HG03575 (cell line): ENCODE data around the gene SLC35F1.

ENCODE experiments used
- ATAC-seq: cut with Tn5 transposase; IDR thresholded peaks from one replicate; pipeline ENCODE4 v1.9.1; 2021; ENCODE audit not compliant: unreplicated experiment, insufficient number of reproducible peaks, low FRiP score; ENCODE audit errors: extremely low read depth

The SLC35F1 gene

DNA sequence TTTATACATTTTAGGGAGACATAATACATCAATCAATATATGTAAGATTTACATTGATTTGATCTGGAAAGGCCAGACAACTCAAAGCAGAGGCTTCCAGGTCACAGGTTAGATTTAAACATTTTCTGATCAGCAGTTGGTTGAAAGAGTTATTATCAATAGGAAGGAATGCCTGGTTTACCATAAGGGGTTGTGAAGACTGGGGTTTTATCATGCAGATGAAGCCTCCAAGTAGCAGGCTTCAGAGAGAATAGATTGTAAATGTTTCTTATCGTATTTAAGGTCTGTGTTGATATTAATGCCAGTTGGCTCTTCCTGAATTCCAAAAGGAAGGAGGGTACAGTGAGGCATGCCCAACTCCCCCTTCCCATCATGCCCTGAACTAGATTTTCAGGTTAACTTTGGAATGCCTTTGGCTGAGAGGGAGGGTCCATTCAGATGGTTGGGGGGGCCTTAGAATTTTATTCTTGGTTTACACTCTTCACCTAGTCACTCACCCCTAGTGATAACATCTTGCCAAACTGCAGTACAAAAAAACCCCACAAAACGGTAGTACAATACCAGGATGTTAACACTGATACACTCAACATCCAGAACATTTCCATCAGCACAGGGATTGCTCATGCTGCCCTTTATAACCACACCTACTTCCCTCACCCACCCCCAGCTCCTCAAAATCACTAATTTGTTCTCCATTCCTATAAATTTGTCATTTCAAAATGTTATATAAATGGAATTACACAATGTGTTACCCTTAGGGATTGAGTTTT, 381.5 kb downstream of the SLC35F1 start:
- no peak for ATAC-seq

DNA sequence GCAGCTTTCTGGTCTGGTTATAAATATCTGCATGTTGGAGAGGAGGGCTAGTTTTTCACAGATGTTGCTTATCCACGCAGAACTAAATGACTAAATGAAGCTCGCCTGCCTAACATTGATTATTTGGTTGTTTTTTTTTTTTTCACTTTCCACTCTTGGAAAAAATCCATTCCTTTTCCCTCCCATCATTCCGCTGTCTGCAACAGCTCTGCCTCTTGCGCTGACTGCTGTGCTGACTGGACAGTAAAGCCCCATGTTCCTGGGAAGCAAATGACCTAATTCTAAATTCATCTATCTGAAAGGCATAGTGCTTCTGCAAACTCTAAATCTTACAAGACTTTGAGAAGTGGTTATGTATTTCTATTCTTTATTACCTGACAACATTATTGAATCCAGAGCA, 385.5 kb downstream of the SLC35F1 start:
- ATAC-seq, result no peak

DNA sequence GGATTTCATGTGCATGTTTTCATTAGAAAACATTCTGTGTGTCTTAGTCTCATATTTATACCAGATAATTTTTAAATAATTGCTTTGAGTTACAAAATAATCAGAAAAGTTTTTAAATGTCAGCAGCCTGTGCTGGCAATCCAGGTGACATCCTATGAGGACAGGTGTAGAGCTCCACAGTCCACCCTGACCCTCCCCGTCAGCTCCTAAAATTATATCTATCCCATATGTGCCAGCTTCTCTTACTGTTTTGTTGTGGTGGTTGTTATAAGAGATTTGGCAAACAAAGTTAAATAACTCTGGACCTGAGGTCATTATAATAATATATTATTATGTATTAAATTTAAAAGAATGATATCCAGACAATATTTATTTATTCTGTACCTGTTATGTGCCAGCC, 387.8 kb downstream of the SLC35F1 start:
- ATAC-seq, result no peak

DNA sequence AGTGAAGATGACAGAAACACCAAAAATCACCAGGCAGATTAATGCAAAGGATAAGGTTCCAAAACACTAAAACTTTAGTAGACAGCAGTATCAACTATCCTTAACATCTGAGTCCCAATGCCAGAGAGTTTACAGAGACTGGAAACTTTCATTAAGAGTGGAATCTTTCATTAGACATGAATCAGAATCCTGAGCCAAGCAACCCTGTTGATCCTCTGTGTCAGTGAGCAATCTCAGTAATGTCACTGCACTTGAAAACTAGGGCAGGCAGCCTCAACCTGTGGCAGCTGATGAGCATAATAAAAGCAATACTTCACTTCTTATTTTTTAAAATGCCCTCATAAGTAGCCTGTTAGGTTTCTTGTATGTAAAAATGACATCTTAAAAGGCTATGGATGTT, 388.3 kb downstream of the SLC35F1 start:
- ATAC-seq, result no peak

DNA sequence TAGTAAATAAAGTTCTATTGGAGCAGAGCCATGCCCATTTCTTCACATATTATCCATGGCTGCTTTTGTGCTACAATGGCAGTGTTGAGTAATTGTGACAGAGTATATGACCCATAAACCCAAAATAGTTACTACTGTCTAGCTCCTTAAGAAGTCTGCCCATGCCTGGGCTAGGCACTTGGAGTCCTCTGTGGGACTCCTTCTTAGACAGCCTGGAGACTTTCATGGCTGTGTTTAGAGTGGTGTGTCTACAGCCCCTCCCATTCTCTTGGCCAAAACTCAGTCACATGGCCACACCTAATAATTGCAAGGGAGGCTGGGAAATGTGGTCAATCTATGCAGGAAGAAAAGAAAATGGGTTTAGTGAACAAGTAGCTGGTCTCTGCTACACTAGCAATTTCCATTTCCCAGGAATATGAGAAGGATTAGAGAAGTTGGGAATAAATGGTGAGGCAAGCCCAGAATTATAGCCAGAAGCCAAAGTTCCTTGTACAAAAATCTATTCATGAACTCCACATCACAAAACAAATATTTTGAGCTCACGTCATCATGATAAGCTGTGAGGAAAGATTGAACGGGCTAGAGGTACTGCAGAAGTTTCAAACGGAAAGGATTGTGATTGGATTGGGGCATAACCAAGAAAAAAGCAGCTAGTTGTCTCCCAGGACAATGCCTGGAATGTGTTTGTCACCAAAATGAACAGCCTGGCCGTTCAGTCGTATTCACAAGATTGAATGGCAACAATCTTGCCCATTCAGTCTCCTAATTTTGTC, 389.3 kb downstream of the SLC35F1 start:
- ATAC-seq, result no peak

DNA sequence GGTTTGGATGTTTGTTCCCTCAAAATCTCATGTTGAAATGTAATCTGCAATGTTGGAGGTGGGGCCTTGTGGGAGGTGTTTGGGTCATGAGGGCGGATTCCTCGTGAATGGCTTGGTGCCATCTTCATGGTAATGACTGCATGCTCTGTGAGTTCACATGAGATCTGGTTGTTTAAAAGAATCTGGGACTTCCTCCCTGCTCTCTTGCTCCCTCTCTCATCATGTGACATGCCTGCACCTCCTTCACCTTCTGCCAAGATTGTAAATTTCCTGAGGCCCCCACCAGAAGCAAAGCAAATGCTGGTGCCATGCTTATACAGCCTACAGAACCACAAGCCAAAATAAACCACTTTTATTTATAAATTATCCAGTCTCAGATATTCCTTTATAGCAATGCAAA, 390.8 kb downstream of the SLC35F1 start:
- ATAC-seq, result no peak

DNA sequence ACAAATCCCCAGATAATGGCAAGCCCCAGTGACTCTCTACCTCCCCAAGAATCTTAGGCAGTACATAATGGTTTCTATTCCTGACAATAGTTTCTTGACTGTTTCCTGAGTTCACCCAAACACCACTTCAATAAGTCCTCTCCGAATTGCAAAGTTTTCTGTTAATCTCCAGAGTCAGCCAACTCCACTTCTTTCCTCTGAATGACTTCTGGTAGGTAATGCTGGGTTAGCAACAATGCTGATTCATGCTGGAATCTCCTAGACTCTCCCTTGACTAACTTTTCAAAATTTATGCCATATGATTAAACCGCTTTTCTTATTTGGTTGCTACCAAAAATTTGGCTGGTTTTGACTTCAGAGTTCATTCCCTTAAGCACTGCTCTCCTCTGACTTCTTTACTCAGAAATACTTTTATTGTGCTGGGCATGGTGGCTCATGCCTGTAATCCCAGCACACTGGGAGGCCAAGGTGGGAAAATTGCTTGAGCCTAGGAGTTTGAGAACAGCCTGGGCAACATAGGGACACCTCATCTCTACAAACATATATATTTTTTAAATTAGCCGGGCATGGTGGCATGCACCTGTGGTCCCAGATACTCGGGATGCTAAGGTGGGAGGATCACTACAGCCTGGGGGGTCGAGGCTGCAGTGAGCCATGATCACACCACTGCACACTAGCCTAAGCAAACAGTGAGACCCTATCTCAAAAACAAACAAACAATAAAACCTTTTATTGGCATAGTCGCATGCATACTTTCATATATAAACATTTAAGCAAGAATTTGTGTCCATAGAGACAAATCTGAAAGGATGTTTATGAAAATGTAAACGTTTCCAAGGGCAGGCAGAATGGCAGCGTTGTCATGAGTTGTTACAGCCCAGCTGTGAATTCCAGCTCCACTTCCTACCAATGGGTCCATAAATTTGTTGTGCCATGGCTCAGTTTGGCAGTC, 391.7 kb downstream of the SLC35F1 start:
- no peak for ATAC-seq

DNA sequence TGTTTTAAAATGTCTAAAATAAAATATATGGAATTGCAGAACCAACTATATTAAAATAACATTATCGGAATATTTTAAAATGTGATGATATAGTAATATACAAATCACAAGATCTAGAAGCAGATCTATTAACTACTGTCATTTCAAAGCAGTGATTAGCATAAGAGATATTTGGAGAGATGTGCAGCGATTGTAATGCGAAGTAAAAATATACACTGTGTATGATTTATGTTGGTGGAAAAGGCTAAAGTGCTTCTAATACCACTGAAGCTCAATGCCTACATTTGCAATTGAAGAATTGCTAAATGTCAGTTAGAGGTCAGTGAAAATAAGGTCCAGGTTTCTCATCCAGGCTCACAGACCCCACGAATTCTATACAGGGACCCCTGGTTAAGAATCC, 392.4 kb downstream of the SLC35F1 start:
- no peak for ATAC-seq

DNA sequence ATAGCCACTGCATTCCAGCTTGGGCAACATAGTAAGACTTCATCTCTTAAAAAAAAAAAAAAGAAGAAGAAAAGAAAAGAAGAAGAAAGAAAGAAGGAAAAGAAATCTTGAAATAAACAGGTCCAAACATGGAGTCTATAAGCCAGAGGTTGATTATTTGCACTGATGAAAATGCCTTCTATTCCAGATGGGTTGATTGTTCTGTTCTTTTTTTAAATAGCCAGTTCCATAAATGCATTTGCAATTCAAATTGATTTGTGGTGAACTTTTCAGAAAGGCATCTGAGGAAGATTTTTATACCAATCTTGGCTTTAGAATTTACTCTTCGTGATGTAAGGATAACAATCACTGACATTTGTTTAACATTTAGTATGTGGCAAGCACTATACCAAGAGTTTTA, 397.3 kb downstream of the SLC35F1 start:
- no peak for ATAC-seq

DNA sequence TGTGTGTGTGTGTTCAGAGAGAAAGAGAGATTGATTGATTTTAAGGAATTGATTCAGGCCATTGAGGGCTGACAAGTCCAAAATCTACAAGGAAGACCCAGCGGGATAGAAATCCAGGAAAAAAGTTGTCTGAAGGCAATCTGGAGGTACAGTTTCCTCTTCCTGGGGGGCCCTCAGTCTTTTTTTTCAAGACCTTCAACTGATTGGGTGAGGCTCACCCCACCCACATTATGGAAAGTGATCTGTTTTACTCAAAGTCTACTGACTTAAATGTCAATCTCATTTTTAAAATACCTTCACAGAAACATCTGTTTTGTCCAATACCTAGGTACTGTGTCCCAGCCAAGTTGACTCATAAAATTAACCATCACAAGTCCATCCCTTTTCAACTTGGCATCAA, 398.0 kb downstream of the SLC35F1 start:
- no peak for ATAC-seq

DNA sequence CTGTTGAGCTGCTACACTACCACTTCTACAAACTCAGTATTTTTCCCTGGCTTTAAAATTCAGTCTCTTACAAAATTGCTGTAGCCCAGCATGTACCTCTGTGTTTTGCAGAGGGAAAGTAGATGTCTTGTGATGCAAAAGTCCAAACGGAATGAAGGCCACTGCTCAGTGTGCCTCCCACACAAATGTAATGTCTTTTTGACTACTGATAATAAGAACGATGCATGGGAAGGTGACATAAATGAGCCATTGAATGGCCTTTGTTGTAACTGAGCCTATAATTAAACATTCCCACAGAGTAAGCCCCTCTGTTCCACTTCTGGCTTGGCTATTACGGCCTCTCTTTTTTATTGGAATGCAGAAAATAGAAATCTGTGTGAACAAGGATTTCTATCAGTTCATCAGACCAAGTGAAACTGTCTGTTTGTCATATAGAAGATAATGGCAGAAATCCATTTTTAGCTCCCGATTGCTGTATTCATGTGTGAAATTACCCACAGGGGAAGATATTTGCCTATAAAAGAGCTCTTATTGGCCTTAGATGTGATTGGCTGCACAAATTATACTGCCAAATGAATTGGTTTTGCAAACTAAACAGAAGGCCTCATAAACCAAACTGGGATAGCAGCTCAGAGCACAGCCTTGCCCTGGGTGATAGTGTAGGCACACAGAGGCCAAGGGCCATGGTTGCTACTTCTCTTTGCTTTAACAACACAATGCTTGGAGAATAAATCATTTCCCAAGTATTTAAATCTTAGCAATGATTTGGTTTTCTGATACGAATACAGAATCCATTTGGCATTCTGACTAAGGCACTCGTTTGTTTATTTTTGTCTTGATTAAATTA, 399.6 kb downstream of the SLC35F1 start:
- ATAC-seq, result no peak

DNA sequence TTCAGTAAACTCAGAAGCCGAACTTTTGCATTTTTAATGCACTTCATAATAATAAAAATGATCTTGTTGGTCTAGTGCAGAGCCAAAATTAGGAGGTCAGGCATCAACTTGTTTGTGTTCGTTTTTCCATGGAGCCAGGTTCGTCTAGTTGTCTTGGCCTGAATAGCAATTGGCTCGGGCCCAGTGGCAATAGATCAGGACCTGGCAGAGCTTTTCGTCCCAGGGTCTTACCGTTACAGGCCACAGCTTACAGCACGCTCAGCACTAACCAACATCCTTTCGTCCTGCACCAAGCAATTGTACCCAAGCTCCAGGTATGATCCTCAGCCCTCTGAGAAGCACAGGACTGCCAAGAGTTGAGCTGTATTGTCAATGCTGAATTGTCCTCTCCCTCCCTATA, 400.5 kb downstream of the SLC35F1 start:
- ATAC-seq, result no peak

DNA sequence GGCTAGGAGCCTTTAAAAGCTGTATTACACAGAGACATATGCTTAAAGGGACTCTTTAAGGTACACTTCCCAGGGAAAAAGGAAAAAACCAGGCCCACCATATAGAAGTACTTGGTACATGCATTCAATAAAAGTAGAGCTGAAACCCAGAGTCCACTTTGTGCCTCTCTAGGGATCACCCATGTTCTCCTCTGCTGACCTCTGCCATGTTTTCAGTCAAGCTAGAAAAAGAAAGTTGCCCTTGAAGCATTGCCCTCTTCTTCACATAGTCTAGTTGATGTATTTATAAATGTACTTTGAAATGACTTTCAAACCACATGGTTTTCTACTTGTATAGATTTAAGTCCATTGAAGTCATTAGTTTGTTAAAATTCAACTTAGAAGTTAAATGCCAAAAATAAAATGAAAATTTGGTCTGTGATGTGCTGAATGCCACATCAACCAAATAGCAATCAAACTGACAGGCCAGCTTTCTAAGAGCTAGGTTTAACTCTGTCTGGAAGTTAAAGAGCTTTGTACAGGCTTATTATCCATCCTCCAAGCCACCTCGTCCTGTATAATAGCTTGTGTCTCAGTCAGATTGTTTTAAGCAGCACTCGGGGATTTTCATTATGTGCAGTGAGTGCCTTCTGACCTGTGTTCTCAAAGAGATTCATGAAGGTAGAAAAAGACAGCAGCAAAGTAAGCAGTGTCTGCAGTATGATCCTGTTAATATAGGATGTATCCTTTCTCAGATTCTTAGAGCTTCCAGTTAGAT, 402.5 kb downstream of the SLC35F1 start:
- no peak for ATAC-seq

DNA sequence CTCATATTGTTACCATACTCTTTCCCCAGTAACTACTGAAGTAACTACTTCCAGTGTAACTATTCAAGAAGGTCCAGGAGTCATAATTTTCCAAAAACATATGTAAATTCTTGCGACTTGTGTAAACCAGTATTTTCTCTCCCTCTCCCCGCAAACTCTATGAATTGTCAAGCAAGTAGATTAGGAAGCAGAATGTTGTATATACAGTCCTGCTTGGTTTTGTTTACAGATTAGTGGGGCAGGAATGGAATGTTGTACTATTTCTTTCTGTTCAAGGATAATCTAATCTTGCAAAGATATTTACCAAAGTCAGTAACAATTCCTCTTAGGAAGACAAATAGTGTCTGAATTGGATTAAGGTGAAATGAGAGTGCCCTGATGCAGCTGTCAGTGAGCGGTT, 406.1 kb downstream of the SLC35F1 start:
- no peak for ATAC-seq

DNA sequence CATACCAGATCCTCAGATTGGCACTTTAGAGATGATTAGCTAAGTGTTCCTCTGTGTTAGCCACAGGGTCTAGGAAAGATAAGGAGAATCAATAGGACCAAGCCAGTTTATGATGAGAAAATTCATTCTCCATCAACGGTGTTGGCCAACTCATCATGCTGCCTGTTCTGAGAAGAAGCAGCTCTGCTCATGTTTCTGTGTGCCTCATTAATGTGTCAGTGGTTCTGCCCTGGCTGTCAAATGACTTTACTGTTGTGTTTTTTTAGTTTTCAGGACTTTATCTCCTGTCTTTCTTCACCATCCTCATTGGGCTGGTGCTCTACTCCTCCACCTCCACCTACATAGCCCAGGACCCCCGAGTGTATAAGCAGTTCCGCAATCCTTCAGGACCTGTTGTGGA, 406.7 kb downstream of the SLC35F1 start:
- no peak for ATAC-seq

DNA sequence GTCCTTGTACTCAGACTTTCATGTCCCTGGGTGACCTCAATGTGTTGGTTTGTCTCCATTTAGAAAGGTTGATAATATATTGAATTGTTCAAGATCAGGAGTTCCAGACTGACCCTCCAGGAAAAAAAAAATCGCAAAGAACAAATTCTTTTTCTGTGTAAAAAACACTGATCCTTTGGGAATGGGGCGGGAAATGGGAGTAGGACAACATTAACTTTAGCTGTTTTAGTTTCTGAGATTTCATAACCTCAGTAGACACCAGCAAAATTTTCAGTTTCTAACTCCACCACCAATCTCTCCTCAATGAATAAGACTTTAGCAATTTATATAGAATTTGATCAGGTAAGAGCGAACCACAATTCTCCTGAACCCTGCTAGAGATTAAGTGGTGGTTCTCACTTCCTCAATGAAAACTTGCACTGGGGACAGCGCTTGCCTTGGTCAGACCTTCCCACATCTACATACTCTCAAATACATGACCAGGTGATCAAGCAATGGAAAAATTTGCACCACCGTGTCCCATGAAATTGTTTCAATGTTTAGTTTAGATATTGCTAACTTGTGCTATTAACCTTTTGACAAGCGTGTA, 409.8 kb downstream of the SLC35F1 start:
- ATAC-seq, result peak; percentile 63
